Neural progenitor cell (in vitro differentiated cells): Measurements from ENCODE around the gene PIM3. TPM values are rescaled to one million over a fixed set of nuclear protein-coding genes. Genes with fewer than 3 reads are reported as not detected.

Source experiments
- DNase-seq: peaks from one replicate; pipeline ENCODE4 v3.0.0-alpha.2; 2016; ENCODE audit warnings: low spot score
- H2AFZ ChIP-seq: fragments of 200-600 bp; sonication (generic); replicated peaks from 2 replicates; pipeline ENCODE4 v1.6.1; 2016; ENCODE audit warnings: antibody characterized with exemption
- H3F3A ChIP-seq: fragments of 200-600 bp; sonication (generic); 2 replicates; pipeline ENCODE4 v1.6.1; 2016; ENCODE audit warnings: antibody characterized with exemption, low read depth
- H3K27ac ChIP-seq: fragments of 200-600 bp; sonication (generic); 2 replicates; pipeline ENCODE4 v1.5.1; 2016; ENCODE audit warnings: mild to moderate bottlenecking
- H3K27me3 ChIP-seq: fragments of 200-600 bp; sonication (generic); 2 replicates; pipeline ENCODE4 v1.6.1; 2016; ENCODE audit warnings: mild to moderate bottlenecking, moderate library complexity
- H3K36me3 ChIP-seq: fragments of 200-600 bp; sonication (generic); 2 replicates; pipeline ENCODE4 v1.5.1; 2016
- H3K4me1 ChIP-seq: fragments of 200-600 bp; sonication (generic); 2 replicates; pipeline ENCODE4 v1.6.1; 2016; ENCODE audit warnings: mixed run types
- H3K4me2 ChIP-seq: fragments of 200-600 bp; sonication (generic); 2 replicates; pipeline ENCODE4 v1.6.1; 2016
- H3K4me3 ChIP-seq: fragments of 200-600 bp; sonication (generic); 2 replicates; pipeline ENCODE4 v1.5.1; 2016
- H3K79me2 ChIP-seq: fragments of 200-600 bp; sonication (generic); 2 replicates; pipeline ENCODE4 v1.6.1; 2016; ENCODE audit warnings: low read depth
- H3K9ac ChIP-seq: fragments of 200-600 bp; sonication (generic); 2 replicates; pipeline ENCODE4 v1.6.1; 2016
- H3K9me3 ChIP-seq: fragments of 200-600 bp; sonication (generic); 2 replicates; pipeline ENCODE4 v1.5.1; 2016; ENCODE audit warnings: low read depth
- H4K20me1 ChIP-seq: fragments of 200-600 bp; sonication (generic); 2 replicates; pipeline ENCODE4 v1.6.1; 2016; ENCODE audit warnings: low read depth
- H3K27ac Mint-ChIP-seq: 3 replicates; pipeline ENCODE4 v1.8.0; 2021; ENCODE audit warnings: mixed read lengths
- H3K27me3 Mint-ChIP-seq: 2 replicates; pipeline ENCODE4 v1.8.0; 2022; ENCODE audit warnings: low read depth, mild to moderate bottlenecking, inconsistent platforms, moderate library complexity, mixed read lengths; ENCODE audit not compliant: insufficient read depth
- H3K36me3 Mint-ChIP-seq: 3 replicates; pipeline ENCODE4 v1.8.0; 2021; ENCODE audit warnings: mixed read lengths
- H3K4me1 Mint-ChIP-seq: 3 replicates; pipeline ENCODE4 v1.8.0; 2021; ENCODE audit warnings: mixed read lengths
- H3K4me3 Mint-ChIP-seq: 3 replicates; pipeline ENCODE4 v1.8.0; 2021; ENCODE audit warnings: mild to moderate bottlenecking, moderate library complexity, mixed read lengths
- H3K9me3 Mint-ChIP-seq: 3 replicates; pipeline ENCODE4 v1.8.0; 2020; ENCODE audit warnings: mixed read lengths
- EZH2 ChIP-seq: fragments of 200-600 bp; sonication (generic); IDR thresholded peaks from 2 replicates; pipeline ENCODE4 v1.6.1; 2017; ENCODE audit warnings: antibody characterized with exemption, mild to moderate bottlenecking, moderate library complexity
- EZH2phosphoT487 ChIP-seq: fragments of 200-600 bp; sonication (generic); IDR thresholded peaks from 2 replicates; pipeline ENCODE4 v1.6.1; 2017; ENCODE audit warnings: antibody characterized with exemption
- total RNA-seq: library from RNA; depleted of rRNA; stranded (reverse); fragments of >200 nt; gene quantifications from 2 replicates; pipeline ENCODE4 v1.2.3, GENCODE V29; 2015; ENCODE audit warnings: low replicate concordance
- TF ChIP-seq, protein P1 (sequence below): fragments of 200-600 bp; sonication (generic); IDR thresholded peaks from 2 replicates; pipeline ENCODE4 v1.5.1; 2017; ENCODE audit warnings: antibody characterized with exemption, mild to moderate bottlenecking

Gene PIM3
- total RNA-seq, 1 donor from 2014 or later = 15.1 TPM

DNA sequence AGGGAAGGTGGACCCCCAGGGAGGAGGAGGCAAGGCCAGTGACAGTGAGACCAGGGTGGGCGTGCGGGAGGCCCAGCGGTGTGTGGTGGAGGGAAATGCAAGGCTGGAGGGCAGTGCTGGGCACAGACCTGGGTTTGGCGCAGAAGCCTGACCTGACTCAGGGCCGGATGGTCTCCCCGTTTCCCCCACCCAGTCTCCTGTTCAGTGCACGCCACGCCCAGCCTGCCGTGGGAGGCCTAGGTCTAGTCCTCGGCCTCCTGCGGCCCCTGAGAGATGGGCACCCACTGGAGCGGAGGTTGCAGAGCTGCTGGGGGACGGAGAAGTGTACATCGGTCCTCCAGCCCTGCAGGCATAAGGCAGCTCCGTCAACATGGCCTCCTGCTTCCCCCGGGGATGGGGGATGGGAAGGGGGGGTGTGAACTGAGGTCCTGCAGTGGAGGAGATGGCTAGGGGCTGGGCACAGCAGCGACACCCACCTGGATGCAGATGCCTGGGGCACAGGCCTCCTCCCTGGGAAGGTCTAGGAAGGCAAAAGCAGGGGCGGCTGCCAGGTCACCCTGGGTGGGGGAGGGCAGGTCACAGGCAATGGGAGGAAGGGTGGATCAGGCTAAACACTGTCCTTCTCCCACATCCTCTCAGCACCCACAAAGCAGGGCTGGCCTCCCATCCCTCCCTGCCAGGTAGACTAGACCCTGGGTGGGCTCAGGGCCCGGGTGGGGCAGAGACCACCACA lies 36.1 kb downstream of the PIM3 start:
- H3K4me3 ChIP-seq = no peak overlapping the region
- Mint-ChIP-seq H3K27ac (no peak overlapping the region), H3K4me3 (peak overlapping the region; percentile 38), H3K36me3 (no peaks in the 10 kb centered on the region), H3K9me3 (peaks cover 8% of the 10 kb centered on the region), H3K27me3 (peaks cover 16% of the 10 kb centered on the region), H3K4me1 (peaks cover 14% of the 10 kb centered on the region)
- no peaks in the 10 kb centered on the region for H3K79me2 ChIP-seq
- H3K4me1 ChIP-seq = peaks cover 3% of the 10 kb centered on the region
- H4K20me1 ChIP-seq = no peaks in the 10 kb centered on the region
- no peak overlapping the region for H3K4me2 ChIP-seq
- peaks cover 9% of the 10 kb centered on the region for H3F3A ChIP-seq
- no peaks in the 10 kb centered on the region for H3K36me3 ChIP-seq
- TF ChIP-seq, protein P1, sequence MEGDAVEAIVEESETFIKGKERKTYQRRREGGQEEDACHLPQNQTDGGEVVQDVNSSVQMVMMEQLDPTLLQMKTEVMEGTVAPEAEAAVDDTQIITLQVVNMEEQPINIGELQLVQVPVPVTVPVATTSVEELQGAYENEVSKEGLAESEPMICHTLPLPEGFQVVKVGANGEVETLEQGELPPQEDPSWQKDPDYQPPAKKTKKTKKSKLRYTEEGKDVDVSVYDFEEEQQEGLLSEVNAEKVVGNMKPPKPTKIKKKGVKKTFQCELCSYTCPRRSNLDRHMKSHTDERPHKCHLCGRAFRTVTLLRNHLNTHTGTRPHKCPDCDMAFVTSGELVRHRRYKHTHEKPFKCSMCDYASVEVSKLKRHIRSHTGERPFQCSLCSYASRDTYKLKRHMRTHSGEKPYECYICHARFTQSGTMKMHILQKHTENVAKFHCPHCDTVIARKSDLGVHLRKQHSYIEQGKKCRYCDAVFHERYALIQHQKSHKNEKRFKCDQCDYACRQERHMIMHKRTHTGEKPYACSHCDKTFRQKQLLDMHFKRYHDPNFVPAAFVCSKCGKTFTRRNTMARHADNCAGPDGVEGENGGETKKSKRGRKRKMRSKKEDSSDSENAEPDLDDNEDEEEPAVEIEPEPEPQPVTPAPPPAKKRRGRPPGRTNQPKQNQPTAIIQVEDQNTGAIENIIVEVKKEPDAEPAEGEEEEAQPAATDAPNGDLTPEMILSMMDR = no peak
- no peak for TF ChIP-seq EZH2
- H3K27ac ChIP-seq = no peak overlapping the region
- no peak for DNase-seq
- no peak overlapping the region for H2AFZ ChIP-seq
- no peaks in the 10 kb centered on the region for H3K9me3 ChIP-seq
- peaks cover 39% of the 10 kb centered on the region for H3K27me3 ChIP-seq
- no peak overlapping the region for H3K9ac ChIP-seq

DNA sequence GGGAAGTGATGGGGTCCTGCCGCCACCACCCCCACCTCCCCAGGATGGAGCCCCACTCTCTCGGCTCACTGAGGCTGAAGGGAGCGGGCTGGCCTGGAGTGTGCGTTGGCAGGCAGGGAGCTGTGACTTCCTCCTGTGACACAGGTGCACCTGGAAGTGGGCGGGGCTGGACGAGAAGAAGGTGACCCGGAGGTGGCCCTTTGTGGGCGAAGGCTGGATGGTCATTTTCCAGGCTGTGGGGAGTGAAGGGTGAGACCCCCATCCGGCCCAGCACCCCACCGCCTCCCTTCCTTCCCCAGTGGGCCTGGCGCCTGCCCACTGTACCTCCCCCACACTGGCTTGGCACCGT lies 36.7 kb downstream of the PIM3 start:
- Mint-ChIP-seq H3K4me1 (peaks cover 19% of the 10 kb centered on the region), H3K27me3 (peaks cover 16% of the 10 kb centered on the region), H3K36me3 (no peaks in the 10 kb centered on the region), H3K27ac (no peak overlapping the region), H3K4me3 (no peak overlapping the region), H3K9me3 (peaks cover 3% of the 10 kb centered on the region)
- no peak for DNase-seq
- Histone ChIP-seq H3K4me3 (no peak overlapping the region), H3K36me3 (no peaks in the 10 kb centered on the region), H3K79me2 (no peaks in the 10 kb centered on the region), H3K9ac (no peak overlapping the region), H2AFZ (no peak overlapping the region), H3K9me3 (no peaks in the 10 kb centered on the region), H4K20me1 (no peaks in the 10 kb centered on the region), H3K4me1 (peaks cover 8% of the 10 kb centered on the region), H3F3A (peaks cover 15% of the 10 kb centered on the region), H3K27me3 (peaks cover 38% of the 10 kb centered on the region), H3K4me2 (no peak overlapping the region), H3K27ac (no peak overlapping the region)
- TF ChIP-seq EZH2 = no peak
- TF ChIP-seq, protein P1 = no peak

DNA sequence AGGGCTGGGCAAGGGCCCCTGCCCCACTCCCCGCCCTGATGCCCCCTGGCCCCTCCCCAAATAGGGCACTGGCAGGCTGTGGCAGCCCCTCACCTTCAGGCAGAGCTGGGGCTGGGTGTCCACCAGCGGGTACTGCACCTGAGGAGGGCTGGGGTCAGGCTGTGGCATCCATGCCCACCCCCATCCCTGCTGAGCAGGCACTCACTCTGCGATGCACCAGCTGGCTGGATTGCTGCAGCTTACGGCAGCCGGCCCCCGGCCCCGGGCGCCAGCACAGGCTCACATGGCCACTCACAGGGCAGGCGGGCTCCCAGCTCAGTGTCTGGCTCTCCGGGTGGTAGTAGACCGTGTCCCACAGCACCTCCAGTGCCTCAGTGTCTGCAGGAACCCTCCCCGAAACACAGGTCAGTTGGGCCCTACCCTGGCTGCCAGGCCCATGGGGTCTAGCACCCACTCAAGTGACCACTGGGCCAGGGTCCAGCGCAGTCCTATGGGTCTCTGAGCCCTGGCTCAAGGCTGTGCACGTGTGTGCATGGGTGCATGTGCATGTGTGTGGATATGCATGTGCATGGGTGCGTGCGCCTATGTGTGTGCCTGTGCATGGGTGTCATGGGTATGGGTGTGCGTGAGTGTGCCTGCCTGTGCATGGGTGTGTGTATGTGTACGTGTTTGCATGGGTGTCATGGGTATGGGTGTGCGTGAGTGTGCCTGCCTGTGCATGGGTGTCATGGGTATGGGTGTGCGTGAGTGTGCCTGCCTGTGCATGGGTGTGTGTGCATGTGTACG lies 37.6 kb downstream of the PIM3 start:
- Histone ChIP-seq H3K79me2 (no peaks in the 10 kb centered on the region), H3K27ac (no peak overlapping the region), H3K27me3 (peaks cover 29% of the 10 kb centered on the region), H3K4me3 (no peak overlapping the region), H2AFZ (no peak overlapping the region), H3K9me3 (no peaks in the 10 kb centered on the region), H3K9ac (no peak overlapping the region), H3K4me1 (peaks cover 9% of the 10 kb centered on the region), H3K36me3 (no peaks in the 10 kb centered on the region), H3F3A (peaks cover 23% of the 10 kb centered on the region), H3K4me2 (no peak overlapping the region), H4K20me1 (no peaks in the 10 kb centered on the region)
- DNase-seq = no peak
- TF ChIP-seq EZH2phosphoT487 (no peak), EZH2 (no peak)
- TF ChIP-seq, protein P1 = no peak
- Mint-ChIP-seq H3K4me3 (peak overlapping the region; percentile 42), H3K27me3 (peaks cover 19% of the 10 kb centered on the region), H3K4me1 (peaks cover 25% of the 10 kb centered on the region), H3K36me3 (no peaks in the 10 kb centered on the region), H3K9me3 (no peaks in the 10 kb centered on the region), H3K27ac (peak overlapping the region; percentile 54)
